Epithelial cell of proximal tubule (primary cell): ENCODE data around the gene LEUTX. TPM values are rescaled to one million over a fixed set of nuclear protein-coding genes. Genes with fewer than 3 reads are reported as not detected.

Source experiments
- DNase-seq: peaks from one replicate; pipeline ENCODE4 v3.0.0-alpha.2; 2011; ENCODE audit warnings: low read depth
- H3K4me3 ChIP-seq: 2 replicates; pipeline ENCODE4 v1.5.1; 2011; ENCODE audit warnings: low read depth, mild to moderate bottlenecking, low read length
- total RNA-seq: library from RNA; depleted of rRNA; stranded (reverse); fragments of >200 nt; gene quantifications from 2 replicates; pipeline ENCODE4 v1.2.3, GENCODE V29; 2015
- TF ChIP-seq, protein P1 (sequence below): conservative IDR thresholded peaks from 2 replicates; pipeline ENCODE4 v1.5.1; 2012; ENCODE audit warnings: low read depth, mild to moderate bottlenecking, low read length

Gene LEUTX
- total RNA-seq, 1 donor from 2014 or later = not detected

DNA sequence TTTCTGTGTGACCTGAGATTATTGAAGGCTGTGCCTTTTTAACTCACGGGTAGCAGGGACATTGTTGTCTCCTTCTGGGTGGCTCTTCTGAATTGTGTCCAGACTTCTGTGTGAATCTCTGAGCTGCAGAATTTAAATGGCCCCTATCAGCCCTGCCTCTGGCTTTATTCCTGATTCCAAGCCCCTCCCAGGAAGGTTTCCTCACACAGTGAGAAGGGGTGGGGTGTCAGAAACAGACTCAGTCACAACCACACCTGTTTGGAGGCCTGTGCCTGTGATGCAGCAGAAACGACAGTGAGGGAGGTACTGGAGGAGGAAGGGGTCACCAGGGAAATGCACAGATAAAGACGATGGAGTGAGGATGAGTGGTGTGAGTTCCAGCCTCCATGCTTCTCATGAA, 40.8 kb upstream of the LEUTX start, which contains the start of gene CLC:
CLC (minus strand) TSS at position 139 of the 400 bp plus-strand sequence; CDS start at position 62, 77 bp downstream.
- DNase-seq = no peak
- H3K4me3 ChIP-seq = no peak within 1 kb of the TSS
- TF ChIP-seq, protein P1, sequence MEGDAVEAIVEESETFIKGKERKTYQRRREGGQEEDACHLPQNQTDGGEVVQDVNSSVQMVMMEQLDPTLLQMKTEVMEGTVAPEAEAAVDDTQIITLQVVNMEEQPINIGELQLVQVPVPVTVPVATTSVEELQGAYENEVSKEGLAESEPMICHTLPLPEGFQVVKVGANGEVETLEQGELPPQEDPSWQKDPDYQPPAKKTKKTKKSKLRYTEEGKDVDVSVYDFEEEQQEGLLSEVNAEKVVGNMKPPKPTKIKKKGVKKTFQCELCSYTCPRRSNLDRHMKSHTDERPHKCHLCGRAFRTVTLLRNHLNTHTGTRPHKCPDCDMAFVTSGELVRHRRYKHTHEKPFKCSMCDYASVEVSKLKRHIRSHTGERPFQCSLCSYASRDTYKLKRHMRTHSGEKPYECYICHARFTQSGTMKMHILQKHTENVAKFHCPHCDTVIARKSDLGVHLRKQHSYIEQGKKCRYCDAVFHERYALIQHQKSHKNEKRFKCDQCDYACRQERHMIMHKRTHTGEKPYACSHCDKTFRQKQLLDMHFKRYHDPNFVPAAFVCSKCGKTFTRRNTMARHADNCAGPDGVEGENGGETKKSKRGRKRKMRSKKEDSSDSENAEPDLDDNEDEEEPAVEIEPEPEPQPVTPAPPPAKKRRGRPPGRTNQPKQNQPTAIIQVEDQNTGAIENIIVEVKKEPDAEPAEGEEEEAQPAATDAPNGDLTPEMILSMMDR = no peak

DNA sequence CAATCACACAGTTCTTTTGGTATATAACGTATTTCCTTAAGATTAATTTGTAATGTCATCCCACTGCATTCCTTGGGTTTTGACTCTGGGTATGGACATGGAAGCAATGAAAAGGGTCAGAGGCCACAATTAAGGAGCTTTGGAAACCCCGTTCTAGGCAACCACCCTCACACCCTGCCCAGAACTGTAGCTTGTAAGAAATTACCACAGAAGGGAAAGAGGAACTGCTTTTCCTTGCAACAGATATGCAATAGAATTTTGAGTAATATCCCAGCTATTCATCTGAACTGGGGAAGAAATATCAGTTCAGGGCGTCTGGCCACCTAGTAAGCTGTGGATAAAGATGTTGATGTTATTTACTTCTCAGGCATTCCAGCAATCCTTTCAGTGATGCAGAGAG, 39.8 kb upstream of the LEUTX start:
- no peak for DNase-seq
- no peak overlapping the region for H3K4me3 ChIP-seq
- TF ChIP-seq, protein P1 = no peak

DNA sequence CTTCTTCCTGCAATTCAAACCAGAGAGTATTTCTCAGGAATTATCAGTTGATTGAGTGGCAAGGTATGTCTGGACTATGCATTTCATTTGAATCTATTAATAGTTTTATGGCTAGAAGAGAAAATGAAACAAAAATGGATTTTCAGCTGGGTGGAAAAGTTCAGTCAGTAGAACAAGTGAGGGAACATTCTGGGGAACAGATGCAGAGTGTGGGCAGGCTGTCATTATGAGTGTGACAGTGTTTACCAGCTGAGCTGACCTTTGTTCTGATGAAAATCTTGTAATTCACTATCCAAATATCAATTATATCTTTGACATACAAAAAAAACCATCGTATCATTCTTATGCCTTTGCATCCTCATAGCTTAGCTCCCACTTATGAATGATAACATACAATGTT, 38.3 kb upstream of the LEUTX start:
- TF ChIP-seq, protein P1 = no peak
- H3K4me3 ChIP-seq = no peak overlapping the region

DNA sequence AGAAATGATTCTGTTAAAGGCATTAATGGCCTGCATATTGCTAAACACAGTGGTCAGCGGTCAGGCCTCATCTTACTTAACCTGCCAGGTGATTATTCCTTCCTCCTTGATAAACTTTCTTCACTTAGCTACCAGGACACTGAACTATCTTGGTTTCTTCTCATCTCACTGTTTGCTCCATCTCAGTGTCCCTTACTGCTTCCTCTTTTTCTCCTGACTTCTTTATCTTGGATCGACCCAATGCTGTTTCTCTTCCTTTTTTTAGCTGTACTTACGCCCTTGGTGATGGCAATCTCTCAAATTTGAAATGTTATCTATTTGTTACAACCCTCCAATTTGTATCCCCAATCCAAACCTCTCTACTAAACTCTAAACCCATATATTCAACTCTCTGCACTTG, 33.0 kb upstream of the LEUTX start:
- no peak for DNase-seq
- no peak overlapping the region for H3K4me3 ChIP-seq
- TF ChIP-seq, protein P1 = no peak

More for the DNA sequence above, 38.3 kb upstream of the LEUTX start:
- DNase-seq = no peak

GRCh38 chr19:39746836-39747529, 31.7 kb upstream of the LEUTX start:
- DNase-seq = no peak
- TF ChIP-seq, protein P1 = no peak
- no peak overlapping the region for H3K4me3 ChIP-seq

DNA sequence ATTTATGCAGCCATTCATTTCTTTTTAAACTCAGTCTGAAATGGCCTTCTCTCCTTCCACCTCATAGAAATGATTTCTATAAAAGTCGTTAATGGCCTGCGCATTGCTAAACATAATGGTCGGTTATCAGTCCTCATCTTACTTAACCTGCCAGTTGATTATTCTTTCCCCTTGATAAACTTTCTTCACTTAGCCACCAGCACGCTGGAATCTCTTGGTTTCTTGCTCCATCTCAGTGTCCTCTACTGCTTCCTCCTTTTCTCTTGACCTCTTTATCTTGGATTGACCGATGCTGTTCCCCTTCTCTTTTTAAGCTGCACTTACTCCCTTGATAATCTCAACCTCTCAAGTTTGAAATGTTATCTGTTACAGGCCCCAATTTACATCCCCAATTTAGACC, 28.7 kb upstream of the LEUTX start:
- no peak for DNase-seq
- TF ChIP-seq, protein P1 = no peak
- H3K4me3 ChIP-seq = no peak overlapping the region

- H3K4me3 ChIP-seq = no peak overlapping the region
- TF ChIP-seq, protein P1 = no peak
- no peak for DNase-seq
Observed at GRCh38 chr19:39752390-39752789, 26.3 kb upstream of the LEUTX start.
